Stimulated activated CD8-positive, alpha-beta memory T cell treated with anti-CD3 and anti-CD28 coated beads, Interleukin-7, amount 100 ng/mL, for 48 hours (primary cell): ENCODE measurements around the gene JADE2.
"Not testable (repeated sequence)": the region's sequence is repeated elsewhere in the genome, so short reads cannot be mapped to it uniquely, and the experiment has no call there.

ENCODE experiments used
- DNase-seq, 2 donors: peaks; one replicate each; pipeline ENCODE4 v3.0.0-alpha.2; 2020; ENCODE audit warnings: low read depth in 1 of 2; ENCODE audit errors: extremely low read depth in 1 of 2

The JADE2 gene

DNA sequence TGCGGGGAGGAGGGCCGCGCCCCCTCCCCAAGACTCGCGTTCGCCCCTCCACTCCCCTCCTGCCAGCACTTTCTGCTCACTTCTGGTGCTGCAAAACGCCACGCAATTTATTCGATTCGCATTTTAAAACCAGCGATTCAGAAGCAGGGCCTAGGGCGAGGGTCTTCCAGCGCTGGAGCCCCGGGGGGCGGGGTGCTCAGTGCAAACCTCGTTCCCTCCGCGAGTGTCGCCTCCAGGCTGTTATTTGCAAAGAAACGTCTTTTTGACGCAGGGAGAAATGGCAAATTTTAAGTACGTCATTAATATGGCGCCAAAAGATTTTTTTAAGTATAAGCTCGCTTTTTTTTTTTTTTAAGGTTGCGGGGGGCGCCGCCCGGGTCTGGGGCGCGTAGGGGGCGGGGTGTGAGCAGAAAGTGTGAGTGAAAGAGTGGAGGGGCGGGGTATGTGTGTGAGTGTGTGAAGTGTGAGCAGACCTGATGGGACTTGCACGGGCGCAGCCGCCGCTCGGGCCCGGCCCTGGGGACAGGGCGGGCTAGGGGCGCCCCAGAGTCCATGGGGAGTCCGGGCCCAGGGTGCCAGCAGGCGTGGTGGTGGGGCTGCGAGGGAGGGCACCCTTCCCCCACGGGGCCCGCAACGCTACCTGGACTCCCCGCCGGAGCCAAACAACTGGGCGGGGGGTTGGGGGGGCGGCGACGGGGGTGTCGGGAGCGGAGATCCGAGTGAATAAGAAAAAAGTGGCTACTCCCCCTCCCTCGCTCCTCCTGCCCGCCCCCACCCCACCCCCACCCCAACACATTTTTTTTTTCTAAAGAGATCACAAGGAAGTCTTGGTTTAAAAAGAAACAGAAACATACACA is at the start of gene JADE2:
TSS of gene JADE2 (plus strand) at position 845 of the 857 bp plus-strand sequence. CDS start 10,188 bp downstream, outside the sequence.
- peak; percentile 60 to 63 for DNase-seq

- no peak for DNase-seq
These were observed 47.8 kb upstream of the JADE2 start for GRCh38 chr5:134477462-134478245.

DNA sequence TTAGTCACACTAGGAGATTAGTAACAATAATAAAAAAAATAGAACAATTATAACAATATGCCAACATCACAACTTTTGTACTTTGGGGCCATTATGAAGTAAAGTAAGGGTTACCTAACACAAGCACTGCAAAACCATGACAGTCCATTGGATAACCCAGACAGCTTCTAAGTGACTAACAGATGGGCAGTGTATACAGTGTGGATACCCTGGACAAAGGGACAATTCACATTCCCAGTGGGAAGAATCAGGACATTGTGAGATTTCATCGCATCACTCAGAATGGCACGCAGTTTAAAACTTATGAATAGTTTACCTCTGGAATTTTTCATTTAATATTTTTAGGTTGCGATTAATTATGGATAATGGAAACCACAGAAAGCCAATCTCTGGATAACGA is 45.6 kb upstream of the JADE2 start:
- no peak for DNase-seq

- no peak for DNase-seq
These were observed 36.1 kb upstream of the JADE2 start for GRCh38 chr5:134489227-134489944.

- DNase-seq: no peak
These were observed 35.1 kb upstream of the JADE2 start for GRCh38 chr5:134490255-134490924.

DNA sequence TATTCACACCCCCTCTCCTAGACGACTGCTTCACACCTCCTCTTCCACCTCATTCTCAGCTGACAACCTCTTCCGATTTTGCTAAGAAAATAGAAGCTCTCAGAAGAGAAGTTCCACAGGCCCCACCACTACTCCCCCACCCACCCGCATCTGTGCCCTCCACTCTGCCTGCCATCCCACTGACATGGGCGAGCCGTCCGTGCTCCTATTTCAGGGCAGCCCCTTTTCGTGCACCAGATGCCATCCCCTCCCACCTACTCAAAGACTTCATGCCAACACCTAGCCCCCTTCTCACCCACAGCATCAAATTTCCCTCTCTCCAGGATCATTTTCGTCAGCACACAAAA is 34.6 kb upstream of the JADE2 start:
- DNase-seq: no peak

DNA sequence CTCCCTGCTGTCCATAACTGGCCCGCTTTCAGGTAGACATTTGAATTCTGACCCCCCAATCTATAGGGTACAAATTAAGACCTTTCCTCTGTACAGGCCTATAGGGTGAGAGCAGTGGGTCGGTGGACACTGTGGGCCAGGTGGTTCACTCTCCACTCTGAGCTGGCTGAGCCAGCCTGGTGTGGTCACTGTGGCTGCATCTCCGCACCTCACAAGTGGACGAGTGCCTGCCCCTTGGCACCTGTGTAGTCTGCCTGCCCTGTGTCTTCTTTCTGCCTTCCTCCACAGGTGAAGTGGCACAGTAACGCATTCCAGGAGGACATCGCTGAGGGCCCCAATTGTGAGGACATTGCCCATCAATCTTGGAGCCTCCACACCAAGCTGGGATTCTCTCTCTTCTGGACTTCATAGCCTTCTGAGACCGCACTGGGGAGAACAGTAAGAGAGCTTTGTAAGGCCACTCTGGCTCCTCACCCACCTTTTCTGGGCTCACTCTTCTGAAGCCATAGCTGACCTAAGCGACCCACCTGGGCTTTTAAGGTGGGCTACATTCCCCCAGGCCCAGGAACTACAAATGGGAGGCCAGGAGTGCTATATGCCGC is 33.5 kb upstream of the JADE2 start:
- no peak for DNase-seq

DNA sequence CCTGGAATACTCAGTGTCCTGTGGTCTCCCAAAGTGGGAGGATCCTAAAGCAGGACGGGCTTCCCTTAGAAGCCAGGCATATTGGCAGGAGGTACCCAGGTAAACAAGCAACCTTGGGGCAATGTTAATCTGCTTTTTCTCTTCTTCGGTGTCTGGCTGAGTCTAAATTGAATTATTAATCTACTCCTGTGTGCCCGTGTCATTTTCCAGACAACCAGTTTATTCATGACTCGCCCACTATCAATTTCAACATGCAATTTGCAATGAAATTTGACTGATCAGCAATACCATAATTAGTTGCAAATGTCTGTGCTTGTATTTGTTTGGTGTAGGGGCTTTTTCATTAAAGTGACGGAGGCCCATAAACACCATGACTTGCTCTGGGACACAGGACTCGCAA is 32.9 kb upstream of the JADE2 start:
- no peak for DNase-seq

DNA sequence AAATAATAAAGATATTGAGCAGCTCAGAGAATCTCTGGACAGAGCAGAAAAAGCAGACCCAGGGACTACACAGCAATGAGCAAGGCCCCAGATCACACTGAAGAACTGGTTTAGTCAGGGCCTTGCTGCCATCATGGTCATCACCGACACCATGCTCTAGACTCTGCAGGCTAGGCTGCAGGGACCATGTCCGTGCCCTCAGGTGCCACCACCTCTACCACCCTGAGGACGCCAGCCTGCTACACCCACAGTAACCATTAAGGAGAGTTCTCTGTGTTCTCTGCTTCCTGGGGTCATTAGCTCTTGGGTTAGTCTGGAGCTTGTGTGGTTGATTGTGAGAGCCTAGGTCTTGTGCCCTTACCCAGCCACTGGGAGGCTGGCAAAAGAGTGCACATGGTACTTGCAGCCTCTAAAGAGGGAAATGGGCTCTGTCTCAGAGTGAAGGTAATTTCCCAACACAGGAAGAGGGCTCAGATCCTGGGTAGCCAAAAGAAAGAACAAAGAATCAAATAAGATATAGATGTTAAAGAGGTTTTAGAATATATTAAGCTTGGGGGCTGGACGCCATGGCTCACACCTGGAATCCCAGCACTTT is 31.9 kb upstream of the JADE2 start:
- DNase-seq: no peak

DNA sequence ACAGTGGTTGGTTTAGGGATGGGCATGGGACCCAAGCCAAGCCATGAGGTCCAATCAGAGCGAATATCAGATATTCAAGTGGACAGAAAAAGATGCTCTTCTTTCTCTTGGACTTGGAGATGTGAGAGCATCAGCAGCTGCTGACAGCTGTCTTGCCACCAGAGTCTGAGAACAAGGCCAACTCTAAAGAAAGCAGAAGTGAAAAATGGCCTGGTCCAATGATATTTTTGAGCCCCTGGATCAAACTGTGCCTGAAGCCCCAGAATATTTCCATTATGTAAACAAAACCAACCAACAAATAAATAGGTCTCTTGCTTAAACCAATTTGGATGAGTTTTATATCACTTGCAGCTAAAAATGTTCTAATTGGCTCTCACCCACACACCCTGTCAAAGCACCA is 30.7 kb upstream of the JADE2 start:
- DNase-seq: no peak

DNA sequence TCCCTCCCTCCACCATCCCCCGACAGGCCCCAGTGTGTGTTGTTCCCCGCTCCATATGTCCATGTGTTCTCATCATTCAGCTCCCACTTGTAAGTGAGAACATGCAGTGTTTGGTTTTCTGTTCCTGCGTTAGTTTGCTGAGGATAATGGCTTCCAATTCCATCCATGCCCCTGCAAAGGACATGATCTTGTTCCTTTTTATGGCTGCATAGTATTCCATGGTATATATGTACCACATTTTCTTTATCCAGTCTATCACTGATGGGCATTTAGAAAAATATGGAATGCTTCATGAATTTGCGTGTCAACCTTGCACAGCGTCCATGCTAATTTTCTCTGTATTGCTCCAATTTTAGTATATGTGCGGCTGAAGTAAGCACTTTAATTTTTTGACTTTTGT is 25.6 kb upstream of the JADE2 start:
- DNase-seq: not testable (repeated sequence)

GRCh38 chr5:134500699-134501430 is 24.6 kb upstream of the JADE2 start:
- no peak for DNase-seq

- DNase-seq: no peak
These were observed 23.2 kb upstream of the JADE2 start for GRCh38 chr5:134502259-134502658.

- DNase-seq: peak; percentile 60 to 82
These were observed 22.2 kb upstream of the JADE2 start for GRCh38 chr5:134503088-134503936.

- DNase-seq: no peak
These were observed 21.5 kb upstream of the JADE2 start for GRCh38 chr5:134503937-134504437.

DNA sequence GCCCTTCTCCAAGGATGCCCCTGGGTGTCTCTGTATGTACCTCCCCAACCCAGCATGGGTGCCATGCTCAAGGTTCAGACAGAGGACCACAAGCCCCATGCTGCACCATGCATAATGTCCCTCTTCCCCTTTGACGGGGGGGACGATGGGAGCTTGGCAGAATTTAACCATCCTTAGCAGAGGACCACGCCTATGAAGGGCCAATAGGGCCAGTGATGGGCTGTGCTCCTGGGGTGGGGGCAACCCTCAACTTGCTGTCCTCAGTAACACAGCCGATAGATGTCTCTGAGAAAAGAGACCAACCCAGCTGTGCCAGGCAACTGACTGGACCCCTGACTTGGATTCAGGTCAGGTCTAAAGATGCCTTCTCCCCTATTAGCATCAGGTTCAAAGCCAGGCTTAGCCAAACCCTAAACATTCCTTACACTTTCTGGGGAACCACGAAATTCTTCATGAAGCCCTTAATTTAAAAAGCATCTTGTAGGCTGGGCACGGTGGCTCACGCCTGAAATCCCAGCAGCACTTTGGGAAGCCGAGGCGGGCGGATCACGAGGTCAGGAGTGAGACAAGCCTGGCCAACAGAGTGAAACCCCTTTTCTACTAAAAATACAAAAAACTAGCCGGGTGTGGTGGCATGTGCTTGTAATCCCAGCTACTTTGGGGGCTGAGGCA is 20.7 kb upstream of the JADE2 start:
- DNase-seq: no peak

- no peak for DNase-seq
These were observed 19.1 kb upstream of the JADE2 start for GRCh38 chr5:134506054-134507039.
